Heart left ventricle (tissue), 16 donors: ENCODE data around the gene OR52I1. TPM values are rescaled to one million over a fixed set of nuclear protein-coding genes. Genes with fewer than 3 reads are reported as not detected.
A peak's percentile ranks its signal among the peaks of the same experiment; 100 is the strongest.

Experiments used
- ATAC-seq, 4 donors: fragments of 200-7000 bp; cut with Tn5 transposase; one replicate each; pipeline ENCODE4 v1.9.1; 2020 to 2022; ENCODE audit warnings: moderate library complexity in 4 of 4, mild to moderate bottlenecking in 3 of 4, moderate number of reproducible peaks in 1 of 4
- DNase-seq, 5 donors: peaks; one replicate each; pipeline ENCODE4 v3.0.0-alpha.2; 2020
- H3K27ac ChIP-seq, 12 donors: fragments of 200-600 bp; sonication (generic) in 4 of 12; one replicate each; pipeline versions ENCODE4 v1.5.0 to v1.8.0; 2016 to 2022; ENCODE audit warnings: mild to moderate bottlenecking in 2 of 12
- H3K27me3 ChIP-seq, 9 donors: fragments of 200-600 bp; sonication (generic) in 2 of 9; one replicate each; pipeline versions ENCODE4 v1.5.1 to v1.8.0; 2016 to 2022; ENCODE audit warnings: mild to moderate bottlenecking in 3 of 9
- H3K36me3 ChIP-seq, 9 donors: fragments of 200-600 bp; sonication (generic) in 2 of 9; one replicate each; pipeline versions ENCODE4 v1.5.0 to v1.8.0; 2018 to 2022; ENCODE audit warnings: mild to moderate bottlenecking in 2 of 9
- H3K4me1 ChIP-seq, 12 donors: fragments of 200-600 bp; sonication (generic) in 4 of 12; one replicate each; pipeline versions ENCODE4 v1.5.0 to v1.8.0; 2016 to 2022; ENCODE audit warnings: mild to moderate bottlenecking in 3 of 12
- H3K4me3 ChIP-seq, 12 donors: fragments of 200-600 bp; sonication (generic) in 4 of 12; one replicate each; pipeline versions ENCODE4 v1.5.0 to v1.8.0; 2017 to 2022; ENCODE audit warnings: mild to moderate bottlenecking in 9 of 12, moderate library complexity in 4 of 12
- H3K9me3 ChIP-seq, 12 donors: fragments of 200-600 bp; sonication (generic) in 4 of 12; one replicate each; pipeline versions ENCODE4 v1.5.0 to v1.8.0; 2016 to 2022; ENCODE audit warnings: mild to moderate bottlenecking in 1 of 12
- CTCF ChIP-seq, 12 donors: fragments of 200-600 bp; sonication (generic) in 4 of 12; IDR thresholded peaks; one replicate each; pipeline versions ENCODE4 v1.5.0 to v1.8.0; 2018 to 2022; ENCODE audit warnings: antibody characterized with exemption in 12 of 12, mild to moderate bottlenecking in 5 of 12
- POLR2A ChIP-seq, 2 donors: fragments of 450-650 bp; IDR thresholded peaks; one replicate each; pipeline ENCODE4 v1.6.1; 2017; ENCODE audit warnings: antibody characterized with exemption in 2 of 2, mild to moderate bottlenecking in 2 of 2, moderate library complexity in 2 of 2
- WGBS, 4 donors: extraction: QIAGEN DNeasy Blood & Tissue Kit in 2 of 4; methylation state at CpG; one replicate each; pipeline versions ENCODE4 v1.1.5 to v1.1.7; 2013 to 2018; 5-methylcytosine and 5-hydroxymethylcytosine counted together
- intact Hi-C, 10 donors: fragments of 100-400 bp; cut with DNase I; formaldehyde crosslinking; loops; one replicate each; pipeline versions ENCODE4 v1.11.1 to v1.14.2; 2022
- polyA plus RNA-seq, 2 donors: library from polyadenylated mRNA; stranded (reverse); fragments of 200-250 nt; gene quantifications; one replicate each; pipeline ENCODE4 v1.2.3, GENCODE V29; 2013
- total RNA-seq, 9 donors: library from RNA; depleted of rRNA in 2 of 9; stranded (reverse); fragments of >200 nt in 2 of 9; fragmentation: NEBNext Ultra II Directional in 3 of 9; extraction: Animal tissue kit (Norgen Biotek cat#: 25700) in 3 of 9; gene quantifications; one replicate each; pipeline versions ENCODE4 v1.1.0 to v1.2.4, GENCODE V29; 2016 to 2023
- donor health status: ischemic (EF 13 %, LVEDD 7.1; RV severe dilation, severe dysfunction).
- donor health status: healthy with polysubstance abuse.
- donor health status: DM: no; HTN: yes; CAD: no.
- donor health status: DM: no; HTN: no; CAD: no.
- donor health status: ischemic (EF 25% LVEDD 6.9; RV normal size, moderate dysfunction).
- donor health status: ischemic (EF 25% LVEDD 5.7; RV mildly dilated, moderate dysfunction).
- donor health status: healthy.
- donor health status: DM: yes; HTN: yes; CAD: no.
- donor health status: ischemic (EF 35%, LVEDD 5.7; RV mildly dilated, moderate dysfunction).
- donor health status: nonischemic (EF 11% LVEDD 7.7; RV severe dilation, severe dysfunction).
- donor health status: DM: yes; HTN: yes; CAD: no.
- donor health status: PGD.
- donor health status: ischemic (EF 29% LVEDD 5.4; RV normal size, mild dysfunction).
- donor health status: nonischemic (EF 23%, LVEDD 6.1; RV moderate dilation, normal function).

OR52I1 gene
- total and polyA plus RNA-seq, 11 donors = not detected

GRCh38 chr11:4580124-4580523, 13.7 kb upstream of the OR52I1 start:
- peaks cover 0 to 19% (median 0%) of the 10 kb centered on the region in 9 donors for H3K27me3 ChIP-seq
- ATAC-seq = no peak
- 73 to 95% (median 88%) methylated on average over 1 of the region's 1 CpG for WGBS, 4 donors
- no peaks in the 10 kb centered on the region for H3K4me1 ChIP-seq
- no peak for DNase-seq
- TF ChIP-seq CTCF (IDR thresholded peaks at IDR 0.05) = no peak
- TF ChIP-seq POLR2A (IDR thresholded peaks at IDR 0.05) = no peak
- intact Hi-C loops = no loop called here
- no peak overlapping the region for H3K27ac ChIP-seq
- no peaks in the 10 kb centered on the region for H3K9me3 ChIP-seq
- H3K4me3 ChIP-seq = no peak overlapping the region
- no peaks in the 10 kb centered on the region for H3K36me3 ChIP-seq

GRCh38 chr11:4581443-4581842, 12.4 kb upstream of the OR52I1 start, which contains the start of gene OR52I2:
OR52I2 (plus strand) TSS chr11:4581743.
- Histone ChIP-seq H3K4me1 (no peaks in the 10 kb centered on the region), H3K4me3 (no peak within 1 kb of the TSS), H3K36me3 (no peaks in the 10 kb centered on the region), H3K9me3 (no peaks in the 10 kb centered on the region), H3K27me3 (peaks cover 0 to 14% (median 0%) of the 10 kb centered on the region in 9 donors), H3K27ac (no peak within 1 kb of the TSS)
- intact Hi-C loops = no loop called here
- ATAC-seq (no peak), DNase-seq (no peak)
- TF ChIP-seq POLR2A (IDR thresholded peaks at IDR 0.05) = no peak

- H3K4me1 ChIP-seq = no peaks in the 10 kb centered on the region
- DNase-seq (no peak), ATAC-seq (peak in 1 of 4 donors; percentile 56)
- no peaks in the 10 kb centered on the region for H3K36me3 ChIP-seq
- no peak overlapping the region for H3K27ac ChIP-seq
- WGBS, 4 donors = 47 to 66% (median 54%) methylated on average over 3 of the region's 3 CpGs
- intact Hi-C loops = no loop called here
- H3K4me3 ChIP-seq = no peak overlapping the region
- no peaks in the 10 kb centered on the region for H3K9me3 ChIP-seq
- TF ChIP-seq CTCF (IDR thresholded peaks at IDR 0.05) = no peak
- peaks cover 0 to 17% (median 0%) of the 10 kb centered on the region in 9 donors for H3K27me3 ChIP-seq
These were observed 4.8 kb upstream of the OR52I1 start for GRCh38 chr11:4589017-4589416.

GRCh38 chr11:4605057-4605456, 11.2 kb downstream of the OR52I1 start:
- Histone ChIP-seq H3K4me3 (no peak overlapping the region), H3K27me3 (no peaks in the 10 kb centered on the region), H3K36me3 (peaks cover 0 to 53% (median 51%) of the 10 kb centered on the region in 9 donors), H3K9me3 (no peaks in the 10 kb centered on the region), H3K4me1 (peaks cover 0 to 27% (median 14%) of the 10 kb centered on the region in 12 donors), H3K27ac (no peak overlapping the region)
- 86 to 94% (median 89%) methylated on average over 4 of the region's 4 CpGs for WGBS, 4 donors
- TF ChIP-seq CTCF (IDR thresholded peaks at IDR 0.05) (no peak), POLR2A (IDR thresholded peaks at IDR 0.05) (no peak)
- ATAC-seq = no peak
- no peak for DNase-seq
- intact Hi-C loops = loop anchor here in 1 of 10 donors (5.0 kb wide), 1 partner anchor 418 kb away; no protein-coding TSS in a partner anchor
